A673 (cell line): Measurements from ENCODE around the gene DIP2B. TPM values are rescaled to one million over a fixed set of nuclear protein-coding genes. Genes with fewer than 3 reads are reported as not detected.
A peak's percentile ranks its signal among the peaks of the same experiment; 100 is the strongest.

Source experiments
- BruUV-seq: library from RNA; stranded (reverse); fragments of 400-500 nt; replicated peaks from 2 replicates; lab custom pipeline; 2021; lab: Mats Ljungman, UMichigan
- CTCF ChIA-PET: fragments of 300-600 bp; sonication (Branson Sonifier 250); formaldehyde crosslinking; loops from one replicate; lab custom pipeline; 2022; ENCODE audit warnings: antibody characterized with exemption; lab: Charles Lee
- POLR2A ChIA-PET: fragments of 300-600 bp; sonication (Branson Sonifier 250); formaldehyde crosslinking; loops from one replicate; lab custom pipeline; 2022; ENCODE audit warnings: antibody characterized with exemption; ENCODE audit not compliant: low non-redundant PET; lab: Charles Lee
- DNase-seq: peaks from one replicate; pipeline ENCODE4 v3.0.0-alpha.2; 2015; ENCODE audit warnings: low spot score
- H3K27ac ChIP-seq: fragments of 200-600 bp; sonication (generic); 2 replicates; pipeline ENCODE4 v1.5.1; 2016; ENCODE audit warnings: mixed run types, low read depth, mild to moderate bottlenecking, mixed read lengths, antibody characterized with exemption, low read length; ENCODE audit not compliant: poor library complexity, severe bottlenecking
- H3K27me3 ChIP-seq: fragments of 200-600 bp; sonication (generic); replicated peaks from 2 replicates; pipeline ENCODE4 v1.6.1; 2017; ENCODE audit warnings: mixed run types, low read depth, mild to moderate bottlenecking, mixed read lengths, antibody characterized with exemption, low read length; ENCODE audit not compliant: insufficient read depth, poor library complexity
- H3K36me3 ChIP-seq: fragments of 200-600 bp; sonication (generic); 2 replicates; pipeline ENCODE4 v1.6.1; 2016; ENCODE audit warnings: mixed run types, mild to moderate bottlenecking, mixed read lengths, antibody characterized with exemption, low read length; ENCODE audit not compliant: insufficient read depth, poor library complexity, severe bottlenecking
- H3K4me1 ChIP-seq: fragments of 200-600 bp; sonication (generic); 2 replicates; pipeline ENCODE4 v1.6.1; 2017; ENCODE audit warnings: mixed run types, mild to moderate bottlenecking, mixed read lengths, antibody characterized with exemption, low read length; ENCODE audit not compliant: insufficient read depth, poor library complexity, severe bottlenecking
- H3K4me3 ChIP-seq: fragments of 200-600 bp; sonication (generic); 2 replicates; pipeline ENCODE4 v1.5.1; 2016; ENCODE audit warnings: low read depth, mixed run types, mild to moderate bottlenecking, mixed read lengths, low read length; ENCODE audit not compliant: poor library complexity, severe bottlenecking
- H3K9me3 ChIP-seq: fragments of 200-600 bp; sonication (generic); 2 replicates; pipeline ENCODE4 v1.6.1; 2016; ENCODE audit warnings: mixed run types, low read depth, mild to moderate bottlenecking, mixed read lengths, antibody characterized with exemption, low read length; ENCODE audit not compliant: poor library complexity, severe bottlenecking
- EZH2 ChIP-seq: fragments of 200-600 bp; sonication (generic); IDR thresholded peaks from 2 replicates; pipeline ENCODE4 v1.6.1; 2017; ENCODE audit warnings: borderline replicate concordance, low read depth, mild to moderate bottlenecking, mixed read lengths, antibody characterized with exemption, low read length; ENCODE audit not compliant: poor library complexity, severe bottlenecking
- intact Hi-C: fragments of 100-400 bp; cut with micrococcal nuclease; formaldehyde crosslinking; loops from one replicate; pipeline ENCODE4 v1.10.0; 2022; ENCODE audit not compliant: unreplicated experiment
- total RNA-seq: library from RNA; stranded (reverse); gene quantifications from 2 replicates; pipeline ENCODE4 v1.2.3, GENCODE V29; 2021
- TF ChIP-seq, protein P1 (sequence below): fragments of 300-800, 200-600 bp; sonication (generic); conservative IDR thresholded peaks from 2 replicates; pipeline ENCODE4 v1.5.1; 2017; ENCODE audit warnings: low read depth, mild to moderate bottlenecking, antibody characterized with exemption, low read length, moderate library complexity, mixed read lengths

DIP2B gene
- total RNA-seq, 1 experiment from 2014 or later, result 40.5 TPM

DNA sequence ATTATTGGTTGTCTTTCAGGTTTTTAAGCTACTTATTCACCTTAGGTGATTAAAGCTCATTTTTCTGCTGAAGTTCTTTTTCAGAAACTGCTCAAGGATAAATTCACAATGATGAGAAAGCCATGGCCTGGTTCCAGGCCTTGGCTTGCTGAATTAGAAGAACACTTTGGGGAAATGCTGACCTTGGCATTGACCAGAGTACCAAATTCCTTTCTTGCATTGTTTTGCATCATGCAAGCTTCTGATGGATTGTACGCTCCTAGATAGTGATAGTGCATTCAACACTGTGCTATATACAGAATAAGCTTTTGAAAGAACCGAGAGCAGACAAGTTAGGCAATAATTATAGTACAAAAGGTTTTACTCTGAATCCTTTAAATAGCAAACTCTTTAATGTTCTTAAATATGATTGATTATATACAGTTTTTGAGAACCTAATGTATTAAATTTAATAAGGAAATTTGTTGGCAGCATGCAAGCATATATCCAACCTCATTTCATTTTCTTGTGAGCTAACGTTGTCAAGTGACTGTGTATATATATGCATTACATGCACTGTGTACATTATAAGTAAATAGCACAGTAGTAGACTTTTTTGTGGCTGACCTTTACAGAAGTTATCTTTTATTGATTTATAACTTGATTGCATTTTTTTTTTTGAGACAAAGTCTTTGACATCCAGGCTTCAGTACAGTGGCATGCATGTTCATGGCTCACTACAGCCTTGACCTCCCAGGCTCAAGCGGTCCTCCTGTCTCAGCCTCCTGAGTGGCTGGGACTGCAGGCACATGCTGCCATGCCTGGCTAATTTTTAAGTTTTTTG lies 99.2 kb downstream of the DIP2B start:
- H3K36me3 ChIP-seq, result no peaks in the 10 kb centered on the region
- no peaks in the 10 kb centered on the region for H3K27me3 ChIP-seq
- no TSS peak for BruUV-seq
- DNase-seq, result no peak
- ChIA-PET POLR2A (no interaction called here), CTCF (no interaction called here)
- peaks cover 39% of the 10 kb centered on the region for H3K4me1 ChIP-seq
- no peak overlapping the region for H3K4me3 ChIP-seq
- TF ChIP-seq EZH2, result no peak
- TF ChIP-seq, protein P1, sequence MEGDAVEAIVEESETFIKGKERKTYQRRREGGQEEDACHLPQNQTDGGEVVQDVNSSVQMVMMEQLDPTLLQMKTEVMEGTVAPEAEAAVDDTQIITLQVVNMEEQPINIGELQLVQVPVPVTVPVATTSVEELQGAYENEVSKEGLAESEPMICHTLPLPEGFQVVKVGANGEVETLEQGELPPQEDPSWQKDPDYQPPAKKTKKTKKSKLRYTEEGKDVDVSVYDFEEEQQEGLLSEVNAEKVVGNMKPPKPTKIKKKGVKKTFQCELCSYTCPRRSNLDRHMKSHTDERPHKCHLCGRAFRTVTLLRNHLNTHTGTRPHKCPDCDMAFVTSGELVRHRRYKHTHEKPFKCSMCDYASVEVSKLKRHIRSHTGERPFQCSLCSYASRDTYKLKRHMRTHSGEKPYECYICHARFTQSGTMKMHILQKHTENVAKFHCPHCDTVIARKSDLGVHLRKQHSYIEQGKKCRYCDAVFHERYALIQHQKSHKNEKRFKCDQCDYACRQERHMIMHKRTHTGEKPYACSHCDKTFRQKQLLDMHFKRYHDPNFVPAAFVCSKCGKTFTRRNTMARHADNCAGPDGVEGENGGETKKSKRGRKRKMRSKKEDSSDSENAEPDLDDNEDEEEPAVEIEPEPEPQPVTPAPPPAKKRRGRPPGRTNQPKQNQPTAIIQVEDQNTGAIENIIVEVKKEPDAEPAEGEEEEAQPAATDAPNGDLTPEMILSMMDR, result no peak
- peak overlapping the region; percentile 7 for H3K27ac ChIP-seq
- intact Hi-C loops, result no loop called here
- no peaks in the 10 kb centered on the region for H3K9me3 ChIP-seq

DNA sequence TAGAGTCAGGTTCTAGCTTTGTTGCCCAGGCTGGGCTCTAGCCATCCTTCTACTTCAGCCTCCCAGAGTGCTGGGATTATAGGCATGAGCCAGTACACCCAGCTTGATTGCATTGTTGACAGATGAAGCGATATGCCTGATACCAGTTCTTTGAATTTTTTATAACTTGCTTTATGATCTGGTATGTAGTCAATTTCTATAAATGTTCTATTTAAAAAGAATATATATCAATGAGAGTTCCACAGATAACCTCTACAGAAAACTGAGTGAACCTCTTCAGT lies 99.8 kb downstream of the DIP2B start:
- ChIA-PET POLR2A (no interaction called here), CTCF (no interaction called here)
- no peak for DNase-seq
- Histone ChIP-seq H3K4me1 (peaks cover 37% of the 10 kb centered on the region), H3K27ac (no peak overlapping the region), H3K36me3 (no peaks in the 10 kb centered on the region), H3K9me3 (no peaks in the 10 kb centered on the region), H3K27me3 (no peaks in the 10 kb centered on the region), H3K4me3 (no peak overlapping the region)
- BruUV-seq, result no TSS peak
- intact Hi-C loops, result no loop called here
- TF ChIP-seq, protein P1, result no peak
- no peak for TF ChIP-seq EZH2

DNA sequence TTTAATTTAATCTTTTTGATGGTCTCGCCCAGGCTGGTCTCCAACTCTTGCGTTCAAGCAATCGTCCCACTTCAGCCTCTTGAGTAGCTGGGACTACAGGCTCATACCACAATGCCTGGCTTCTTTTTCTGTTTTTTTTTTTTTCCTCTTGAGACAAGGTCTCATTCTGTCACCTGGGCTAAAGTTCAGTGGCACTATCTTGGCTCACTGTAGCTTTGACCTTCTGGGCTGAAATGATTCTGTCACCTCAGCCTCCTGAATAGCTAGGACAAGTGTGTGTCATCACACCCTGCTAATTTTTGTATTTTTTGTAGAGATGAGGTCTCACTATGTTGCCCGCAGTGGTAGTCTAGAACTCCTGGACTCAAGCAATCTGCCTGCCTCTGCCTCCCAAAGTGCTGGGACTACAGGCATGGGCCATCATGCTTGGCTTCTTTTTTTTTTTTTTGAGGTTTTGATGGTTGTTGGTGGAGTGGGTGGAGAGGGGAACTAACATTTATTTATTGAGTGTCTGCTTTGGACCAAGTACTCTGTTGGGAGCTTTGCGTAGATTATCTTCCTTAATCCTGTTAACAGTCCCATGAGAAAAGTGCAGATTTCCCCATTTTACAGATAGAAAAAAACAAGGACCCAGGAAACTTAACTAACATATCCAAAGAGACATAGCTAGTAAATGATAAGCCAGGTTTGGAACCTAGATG lies 102.0 kb downstream of the DIP2B start:
- CTCF ChIA-PET, result no interaction called here
- POLR2A ChIA-PET, result no interaction called here
- no peaks in the 10 kb centered on the region for H3K9me3 ChIP-seq
- H3K36me3 ChIP-seq, result no peaks in the 10 kb centered on the region
- no peak overlapping the region for H3K4me3 ChIP-seq
- no peaks in the 10 kb centered on the region for H3K27me3 ChIP-seq
- no TSS peak for BruUV-seq
- H3K27ac ChIP-seq, result no peak overlapping the region
- H3K4me1 ChIP-seq, result peaks cover 45% of the 10 kb centered on the region
- TF ChIP-seq, protein P1, result no peak
- no peak for TF ChIP-seq EZH2
- intact Hi-C loops, result no loop called here
- DNase-seq, result peak; percentile 58
